Fibroblast of lung (primary cell): ENCODE results near the gene PYHIN1. TPM values are rescaled to one million over a fixed set of nuclear protein-coding genes. Genes with fewer than 3 reads are reported as not detected.
A peak's percentile ranks its signal among the peaks of the same experiment; 100 is the strongest.

Experiments used
- DNase-seq, 2 donors: peaks; one replicate each; pipeline versions ENCODE4 v3.0.0 to v3.0.0-alpha.2; 2010; ENCODE audit warnings: low read depth in 2 of 2
- H2AFZ ChIP-seq: 2 replicates; pipeline ENCODE4 v1.5.1; 2012; ENCODE audit warnings: low read length, control low read depth, inconsistent platforms
- H3K27ac ChIP-seq: 2 replicates; pipeline ENCODE4 v1.5.1; 2011; ENCODE audit warnings: low read length, control low read depth; ENCODE audit not compliant: insufficient read depth
- H3K27me3 ChIP-seq: 2 replicates; pipeline ENCODE4 v1.5.1; 2011; ENCODE audit warnings: mild to moderate bottlenecking, low read length; ENCODE audit not compliant: control insufficient read depth, insufficient read depth
- H3K36me3 ChIP-seq: 2 replicates; pipeline ENCODE4 v1.5.1; 2011; ENCODE audit warnings: low read length; ENCODE audit not compliant: control insufficient read depth, insufficient read depth
- H3K4me1 ChIP-seq: 2 replicates; pipeline ENCODE4 v1.5.1; 2011; ENCODE audit warnings: low read length; ENCODE audit not compliant: control insufficient read depth, insufficient read depth; ENCODE audit errors: extremely low read depth
- H3K4me2 ChIP-seq: 2 replicates; pipeline ENCODE4 v1.5.1; 2011; ENCODE audit warnings: low read length, control low read depth; ENCODE audit not compliant: insufficient read depth; ENCODE audit errors: extremely low read depth
- H3K4me3 ChIP-seq, 4 experiments: fragments of 200-600 bp in 1 of 4; sonication (generic) in 1 of 4; replicated peaks in 1 of 4; 2 replicates each; pipeline ENCODE4 v1.5.1; 2011 to 2016; ENCODE audit warnings: low read length in 4 of 4, low read depth in 3 of 4, mild to moderate bottlenecking in 3 of 4, control low read depth in 2 of 4, inconsistent platforms in 1 of 4, mixed read lengths in 1 of 4; ENCODE audit not compliant: insufficient read depth in 1 of 4; ENCODE audit errors: control extremely low read depth in 1 of 4
- H3K79me2 ChIP-seq: 2 replicates; pipeline ENCODE4 v1.5.1; 2012; ENCODE audit warnings: mild to moderate bottlenecking, low read length, inconsistent platforms; ENCODE audit not compliant: control insufficient read depth, insufficient read depth
- H3K9ac ChIP-seq: 2 replicates; pipeline ENCODE4 v1.5.1; 2011; ENCODE audit warnings: mild to moderate bottlenecking, low read length, control low read depth; ENCODE audit not compliant: insufficient read depth
- H3K9me3 ChIP-seq: 2 replicates; pipeline ENCODE4 v1.5.1; 2012; ENCODE audit warnings: low read depth, low read length; ENCODE audit not compliant: control insufficient read depth, insufficient read depth
- H4K20me1 ChIP-seq: 2 replicates; pipeline ENCODE4 v1.5.1; 2011; ENCODE audit warnings: low read length; ENCODE audit not compliant: control insufficient read depth, insufficient read depth; ENCODE audit errors: extremely low read depth
- EZH2 ChIP-seq: IDR thresholded peaks from 2 replicates; pipeline ENCODE4 v1.5.1; 2012; ENCODE audit warnings: low read length, control low read depth, mild to moderate bottlenecking; ENCODE audit errors: missing control alignments
- polyA plus RNA-seq, 2 donors: library from polyadenylated mRNA; depleted of rRNA in 1 of 2; stranded (reverse) in 1 of 2; unstranded in 1 of 2; fragments of >200 nt; gene quantifications; 2 replicates each; pipeline ENCODE4 v1.2.1, GENCODE V29; 2011 to 2012; ENCODE audit warnings: missing spikeins in 1 of 2
- total RNA-seq: library from RNA; depleted of rRNA; stranded (reverse); fragments of >200 nt; gene quantifications from 2 replicates; pipeline ENCODE4 v1.2.1, GENCODE V29; 2014
- TF ChIP-seq, protein P1 (sequence below), 2 donors: IDR thresholded peaks in 1 of 2; conservative IDR thresholded peaks in 1 of 2; 1 replicate in 1 of 2; 2 replicates in 1 of 2; pipeline ENCODE4 v1.5.1; 2011 to 2012; ENCODE audit warnings: low read length in 2 of 2, control low read depth in 1 of 2, inconsistent platforms in 1 of 2, low read depth in 1 of 2, mild to moderate bottlenecking in 1 of 2

Gene PYHIN1
- total and polyA plus RNA-seq, 2 donors (not counting 1 experiment from before 2014, with no cell fraction given): not detected

DNA sequence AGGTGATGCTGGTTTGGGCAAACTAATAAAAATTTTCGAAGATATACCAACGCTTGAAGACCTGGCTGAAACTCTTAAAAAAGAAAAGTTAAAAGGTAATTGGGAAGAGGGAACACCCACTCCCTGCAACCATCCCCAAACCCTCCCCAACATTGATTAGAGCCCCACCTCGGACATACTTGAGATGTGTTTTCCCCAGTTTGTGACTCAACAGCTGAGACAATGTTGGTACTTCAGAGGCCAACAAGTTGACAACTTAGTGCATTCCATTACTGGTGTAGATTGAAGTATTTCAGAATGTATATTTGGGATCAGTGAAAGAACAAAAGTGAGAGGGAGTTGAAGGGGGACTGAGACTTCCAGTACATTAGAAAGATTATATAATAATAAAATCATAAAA, 83.5 kb downstream of the PYHIN1 start:
- peaks cover 60% of the 10 kb centered on the region for H3K79me2 ChIP-seq
- no peaks in the 10 kb centered on the region for H3K9me3 ChIP-seq
- no peaks in the 10 kb centered on the region for H4K20me1 ChIP-seq
- H3K4me1 ChIP-seq: peaks cover 4% of the 10 kb centered on the region
- TF ChIP-seq, protein P1, sequence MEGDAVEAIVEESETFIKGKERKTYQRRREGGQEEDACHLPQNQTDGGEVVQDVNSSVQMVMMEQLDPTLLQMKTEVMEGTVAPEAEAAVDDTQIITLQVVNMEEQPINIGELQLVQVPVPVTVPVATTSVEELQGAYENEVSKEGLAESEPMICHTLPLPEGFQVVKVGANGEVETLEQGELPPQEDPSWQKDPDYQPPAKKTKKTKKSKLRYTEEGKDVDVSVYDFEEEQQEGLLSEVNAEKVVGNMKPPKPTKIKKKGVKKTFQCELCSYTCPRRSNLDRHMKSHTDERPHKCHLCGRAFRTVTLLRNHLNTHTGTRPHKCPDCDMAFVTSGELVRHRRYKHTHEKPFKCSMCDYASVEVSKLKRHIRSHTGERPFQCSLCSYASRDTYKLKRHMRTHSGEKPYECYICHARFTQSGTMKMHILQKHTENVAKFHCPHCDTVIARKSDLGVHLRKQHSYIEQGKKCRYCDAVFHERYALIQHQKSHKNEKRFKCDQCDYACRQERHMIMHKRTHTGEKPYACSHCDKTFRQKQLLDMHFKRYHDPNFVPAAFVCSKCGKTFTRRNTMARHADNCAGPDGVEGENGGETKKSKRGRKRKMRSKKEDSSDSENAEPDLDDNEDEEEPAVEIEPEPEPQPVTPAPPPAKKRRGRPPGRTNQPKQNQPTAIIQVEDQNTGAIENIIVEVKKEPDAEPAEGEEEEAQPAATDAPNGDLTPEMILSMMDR (conservative IDR thresholded peaks at IDR 0.05 in 1 of 2, IDR thresholded peaks at IDR 0.05 in 1 of 2; ENCODE audit: low read depth in 1 of 2, low read length in 2 of 2): no peak
- no peak for TF ChIP-seq EZH2
- no peak for DNase-seq
- H3K36me3 ChIP-seq: peaks cover 8% of the 10 kb centered on the region
- no peak overlapping the region for H3K9ac ChIP-seq
- H2AFZ ChIP-seq: no peak overlapping the region
- no peaks in the 10 kb centered on the region for H3K27me3 ChIP-seq
- H3K4me2 ChIP-seq: no peak overlapping the region
- H3K27ac ChIP-seq: peak overlapping the region; percentile 29
- no peak overlapping the region for H3K4me3 ChIP-seq

DNA sequence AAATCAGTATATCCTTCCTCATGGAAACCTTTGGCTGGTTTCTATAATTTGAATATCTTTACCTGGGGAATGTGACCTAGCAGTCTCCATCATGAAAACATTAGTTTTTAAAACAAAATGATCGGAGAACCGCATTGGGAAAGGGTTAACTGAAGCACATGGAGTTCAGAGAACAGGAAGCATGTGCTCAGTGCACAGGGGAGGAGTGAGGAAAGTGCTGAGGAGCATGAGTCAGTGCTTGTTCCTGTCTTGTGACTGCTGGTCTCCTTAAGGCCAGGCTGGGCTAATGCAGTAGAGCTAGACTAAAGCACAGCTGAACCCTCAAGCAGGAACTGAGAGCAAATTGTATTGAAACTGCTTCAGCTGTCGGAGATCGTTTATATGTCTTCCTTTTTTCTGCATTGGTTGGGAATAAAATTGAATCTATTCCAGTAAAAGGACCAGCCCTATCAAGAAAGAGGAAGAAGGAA, 84.1 kb downstream of the PYHIN1 start:
- no peak for TF ChIP-seq EZH2
- TF ChIP-seq, protein P1 (conservative IDR thresholded peaks at IDR 0.05 in 1 of 2, IDR thresholded peaks at IDR 0.05 in 1 of 2; ENCODE audit: low read depth in 1 of 2, low read length in 2 of 2): no peak
- no peaks in the 10 kb centered on the region for H3K9me3 ChIP-seq
- peak overlapping the region; percentile 29 for H3K27ac ChIP-seq
- peak; percentile 86 to 91 for DNase-seq
- peaks cover 57% of the 10 kb centered on the region for H3K79me2 ChIP-seq
- H2AFZ ChIP-seq: no peak overlapping the region
- peaks cover 4% of the 10 kb centered on the region for H3K4me1 ChIP-seq
- H3K36me3 ChIP-seq: peaks cover 8% of the 10 kb centered on the region
- H3K4me2 ChIP-seq: no peak overlapping the region
- H3K27me3 ChIP-seq: no peaks in the 10 kb centered on the region
- peak overlapping the region in 2 of 4 experiments; percentile 2 to 31 for H3K4me3 ChIP-seq
- H4K20me1 ChIP-seq: no peaks in the 10 kb centered on the region
- H3K9ac ChIP-seq: no peak overlapping the region

DNA sequence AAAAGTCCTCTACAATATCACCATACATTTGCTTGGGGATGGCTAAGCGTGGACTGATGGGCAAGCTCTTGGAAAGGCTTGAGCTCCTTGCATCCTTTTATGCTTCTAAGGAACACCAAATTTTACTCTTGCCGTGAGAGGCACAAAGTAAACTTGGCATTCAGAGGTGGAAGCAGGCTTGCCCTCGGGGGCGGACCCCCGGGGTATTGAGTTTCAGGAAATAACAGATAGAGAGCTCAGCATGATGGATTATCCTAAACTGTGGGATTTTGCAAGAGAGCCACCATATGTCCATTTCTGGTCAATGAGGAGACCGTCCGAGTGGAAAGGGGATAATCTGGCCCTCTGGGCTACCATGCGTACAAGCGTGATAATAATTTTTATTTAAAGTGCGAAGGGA, 92.4 kb downstream of the PYHIN1 start:
- H3K4me2 ChIP-seq: no peak overlapping the region
- H3K79me2 ChIP-seq: peaks cover 45% of the 10 kb centered on the region
- H3K9me3 ChIP-seq: no peaks in the 10 kb centered on the region
- H3K9ac ChIP-seq: no peak overlapping the region
- peaks cover 5% of the 10 kb centered on the region for H3K36me3 ChIP-seq
- H4K20me1 ChIP-seq: no peaks in the 10 kb centered on the region
- no peak overlapping the region for H2AFZ ChIP-seq
- no peak overlapping the region for H3K4me3 ChIP-seq
- no peak for TF ChIP-seq EZH2
- TF ChIP-seq, protein P1 (conservative IDR thresholded peaks at IDR 0.05 in 1 of 2, IDR thresholded peaks at IDR 0.05 in 1 of 2; ENCODE audit: low read depth in 1 of 2, low read length in 2 of 2): no peak
- H3K27ac ChIP-seq: no peak overlapping the region
- DNase-seq: no peak
- H3K27me3 ChIP-seq: no peaks in the 10 kb centered on the region
- H3K4me1 ChIP-seq: no peaks in the 10 kb centered on the region
